GM23338 (cell line): ENCODE results near the gene DDX41. TPM values are rescaled to one million over a fixed set of nuclear protein-coding genes. Genes with fewer than 3 reads are reported as not detected.

Experiments
- ATAC-seq: fragments of 200-7000 bp; cut with Tn5 transposase; 3 replicates; pipeline ENCODE4 v1.9.1; 2020
- DNase-seq: peaks from one replicate; pipeline ENCODE4 v3.0.0-alpha.2; 2015; ENCODE audit warnings: low spot score
- H2AFZ ChIP-seq: fragments of 200-600 bp; sonication (generic); 2 replicates; pipeline ENCODE4 v1.8.0; 2016; ENCODE audit warnings: antibody characterized with exemption, mild to moderate bottlenecking, moderate library complexity
- H3F3A ChIP-seq: fragments of 200-600 bp; sonication (generic); replicated peaks from 2 replicates; pipeline ENCODE4 v1.8.0; 2017; ENCODE audit warnings: antibody characterized with exemption, mixed run types, low read depth
- H3K27ac ChIP-seq: fragments of 200-600 bp; sonication (generic); 2 replicates; pipeline ENCODE4 v1.6.1; 2016; ENCODE audit warnings: low read depth
- H3K27me3 ChIP-seq: fragments of 200-600 bp; sonication (generic); 2 replicates; pipeline ENCODE4 v1.8.0; 2016; ENCODE audit warnings: mild to moderate bottlenecking, mixed run types, moderate library complexity; ENCODE audit not compliant: insufficient read depth
- H3K36me3 ChIP-seq: fragments of 200-600 bp; sonication (generic); 2 replicates; pipeline ENCODE4 v1.8.0; 2016; ENCODE audit warnings: mild to moderate bottlenecking; ENCODE audit not compliant: insufficient read depth
- H3K4me1 ChIP-seq: fragments of 200-600 bp; sonication (generic); 2 replicates; pipeline ENCODE4 v1.8.0; 2016; ENCODE audit warnings: mild to moderate bottlenecking, moderate library complexity; ENCODE audit not compliant: insufficient read depth
- H3K4me2 ChIP-seq: fragments of 200-600 bp; sonication (generic); 2 replicates; pipeline ENCODE4 v1.7.1; 2017; ENCODE audit warnings: mixed run types
- H3K4me3 ChIP-seq: fragments of 200-600 bp; sonication (generic); 2 replicates; pipeline ENCODE4 v1.6.1; 2016; ENCODE audit warnings: mixed run types
- H3K79me2 ChIP-seq: fragments of 200-600 bp; sonication (generic); replicated peaks from 2 replicates; pipeline ENCODE4 v1.8.0; 2017; ENCODE audit warnings: mild to moderate bottlenecking; ENCODE audit not compliant: insufficient read depth
- H3K9me2 ChIP-seq: fragments of 200-600 bp; sonication (generic); 2 replicates; pipeline ENCODE4 v1.8.0; 2017; ENCODE audit not compliant: insufficient read depth
- H4K20me1 ChIP-seq: fragments of 200-600 bp; sonication (generic); replicated peaks from 2 replicates; pipeline ENCODE4 v1.8.0; 2017; ENCODE audit warnings: mild to moderate bottlenecking; ENCODE audit not compliant: insufficient read depth
- H3K27ac Mint-ChIP-seq: 2 replicates; pipeline ENCODE4 v1.8.0; 2020; ENCODE audit warnings: inconsistent platforms, mild to moderate bottlenecking, moderate library complexity, mixed read lengths
- H3K27me3 Mint-ChIP-seq: 3 replicates; pipeline ENCODE4 v1.8.0; 2022; ENCODE audit warnings: low read depth, mild to moderate bottlenecking, moderate library complexity, mixed read lengths, inconsistent platforms; ENCODE audit not compliant: insufficient read depth, poor library complexity
- H3K36me3 Mint-ChIP-seq: 3 replicates; pipeline ENCODE4 v1.8.0; 2021; ENCODE audit warnings: low read depth, mild to moderate bottlenecking, inconsistent platforms, moderate library complexity, mixed read lengths
- H3K4me1 Mint-ChIP-seq: 3 replicates; pipeline ENCODE4 v1.8.0; 2020; ENCODE audit warnings: mild to moderate bottlenecking, inconsistent platforms, mixed read lengths
- H3K4me3 Mint-ChIP-seq: 3 replicates; pipeline ENCODE4 v1.8.0; 2021; ENCODE audit warnings: moderate library complexity, mild to moderate bottlenecking, inconsistent platforms, mixed read lengths
- H3K9me3 Mint-ChIP-seq: 3 replicates; pipeline ENCODE4 v1.8.0; 2020; ENCODE audit warnings: moderate library complexity, mild to moderate bottlenecking, inconsistent platforms, mixed read lengths
- CREB1 ChIP-seq: fragments of 250-450 bp; sonication (Bioruptor Pico); IDR thresholded peaks from 2 replicates; pipeline ENCODE4 v1.5.0; 2020; ENCODE audit warnings: low read depth, mild to moderate bottlenecking, moderate library complexity
- ETS1 ChIP-seq: IDR thresholded peaks from 2 replicates; pipeline ENCODE4 v1.6.1; 2016; ENCODE audit warnings: antibody characterized with exemption
- EZH2 ChIP-seq: fragments of 200-600 bp; sonication (generic); IDR thresholded peaks from one replicate; pipeline ENCODE4 v1.8.0; 2017; ENCODE audit warnings: antibody characterized with exemption, mild to moderate bottlenecking, low read depth; ENCODE audit not compliant: unreplicated experiment
- EZH2phosphoT487 ChIP-seq: fragments of 200-600 bp; sonication (generic); IDR thresholded peaks from one replicate; pipeline ENCODE4 v1.8.1; 2018; ENCODE audit warnings: antibody characterized with exemption; ENCODE audit not compliant: unreplicated experiment
- JUNB ChIP-seq: IDR thresholded peaks from one replicate; pipeline ENCODE4 v1.6.1; 2016; ENCODE audit warnings: antibody characterized with exemption; ENCODE audit not compliant: unreplicated experiment
- NANOG ChIP-seq: IDR thresholded peaks from 2 replicates; pipeline ENCODE4 v1.6.1; 2016; ENCODE audit warnings: antibody characterized with exemption, borderline replicate concordance
- POLR2AphosphoS5 ChIP-seq: IDR thresholded peaks from 2 replicates; pipeline ENCODE4 v1.6.1; 2016; ENCODE audit warnings: antibody characterized with exemption, low read depth
- STAT1 ChIP-seq: IDR thresholded peaks from one replicate; pipeline ENCODE4 v1.6.1; 2016; ENCODE audit warnings: antibody characterized with exemption; ENCODE audit not compliant: unreplicated experiment
- ZNF331 ChIP-seq: fragments of 250-450 bp; sonication (Bioruptor Pico); IDR thresholded peaks from 2 replicates; pipeline ENCODE4 v1.5.0; 2020; ENCODE audit warnings: low read depth, mild to moderate bottlenecking, moderate library complexity
- polyA plus RNA-seq: library from polyadenylated mRNA; unstranded; fragments of >200 nt; fragmentation: Nextera tagmentation; extraction: Ambion mirVana; gene quantifications from 2 replicates; pipeline ENCODE4 v1.2.1, GENCODE V29; 2016
- total RNA-seq: library from RNA; depleted of rRNA; stranded (reverse); fragments of >200 nt; shearing (Covaris generic); gene quantifications from 2 replicates; pipeline ENCODE4 v1.2.3, GENCODE V29; 2014
- TF ChIP-seq, protein P1 (sequence below): fragments of 250-450 bp; sonication (Bioruptor Pico); IDR thresholded peaks from 2 replicates; pipeline ENCODE4 v1.5.0; 2020; ENCODE audit warnings: mild to moderate bottlenecking, moderate library complexity
- TF ChIP-seq, protein P2 (sequence below): IDR thresholded peaks from one replicate; pipeline ENCODE4 v1.6.1; 2018; ENCODE audit warnings: antibody characterized with exemption; ENCODE audit not compliant: unreplicated experiment
- TF ChIP-seq, protein P3 (sequence below), 2 experiments: fragments of 200-600 bp in 1 of 2; sonication (generic) in 1 of 2; conservative IDR thresholded peaks; 2 replicates each; pipeline versions ENCODE4 v1.5.1 to v1.6.1; 2016 to 2017; ENCODE audit warnings: antibody characterized with exemption in 2 of 2, low read depth in 2 of 2, mild to moderate bottlenecking in 2 of 2, moderate library complexity in 1 of 2

DDX41 gene
- total and polyA plus RNA-seq, 2 experiments from 2014 or later = 67.1 to 139 TPM

- TF ChIP-seq, protein P1, sequence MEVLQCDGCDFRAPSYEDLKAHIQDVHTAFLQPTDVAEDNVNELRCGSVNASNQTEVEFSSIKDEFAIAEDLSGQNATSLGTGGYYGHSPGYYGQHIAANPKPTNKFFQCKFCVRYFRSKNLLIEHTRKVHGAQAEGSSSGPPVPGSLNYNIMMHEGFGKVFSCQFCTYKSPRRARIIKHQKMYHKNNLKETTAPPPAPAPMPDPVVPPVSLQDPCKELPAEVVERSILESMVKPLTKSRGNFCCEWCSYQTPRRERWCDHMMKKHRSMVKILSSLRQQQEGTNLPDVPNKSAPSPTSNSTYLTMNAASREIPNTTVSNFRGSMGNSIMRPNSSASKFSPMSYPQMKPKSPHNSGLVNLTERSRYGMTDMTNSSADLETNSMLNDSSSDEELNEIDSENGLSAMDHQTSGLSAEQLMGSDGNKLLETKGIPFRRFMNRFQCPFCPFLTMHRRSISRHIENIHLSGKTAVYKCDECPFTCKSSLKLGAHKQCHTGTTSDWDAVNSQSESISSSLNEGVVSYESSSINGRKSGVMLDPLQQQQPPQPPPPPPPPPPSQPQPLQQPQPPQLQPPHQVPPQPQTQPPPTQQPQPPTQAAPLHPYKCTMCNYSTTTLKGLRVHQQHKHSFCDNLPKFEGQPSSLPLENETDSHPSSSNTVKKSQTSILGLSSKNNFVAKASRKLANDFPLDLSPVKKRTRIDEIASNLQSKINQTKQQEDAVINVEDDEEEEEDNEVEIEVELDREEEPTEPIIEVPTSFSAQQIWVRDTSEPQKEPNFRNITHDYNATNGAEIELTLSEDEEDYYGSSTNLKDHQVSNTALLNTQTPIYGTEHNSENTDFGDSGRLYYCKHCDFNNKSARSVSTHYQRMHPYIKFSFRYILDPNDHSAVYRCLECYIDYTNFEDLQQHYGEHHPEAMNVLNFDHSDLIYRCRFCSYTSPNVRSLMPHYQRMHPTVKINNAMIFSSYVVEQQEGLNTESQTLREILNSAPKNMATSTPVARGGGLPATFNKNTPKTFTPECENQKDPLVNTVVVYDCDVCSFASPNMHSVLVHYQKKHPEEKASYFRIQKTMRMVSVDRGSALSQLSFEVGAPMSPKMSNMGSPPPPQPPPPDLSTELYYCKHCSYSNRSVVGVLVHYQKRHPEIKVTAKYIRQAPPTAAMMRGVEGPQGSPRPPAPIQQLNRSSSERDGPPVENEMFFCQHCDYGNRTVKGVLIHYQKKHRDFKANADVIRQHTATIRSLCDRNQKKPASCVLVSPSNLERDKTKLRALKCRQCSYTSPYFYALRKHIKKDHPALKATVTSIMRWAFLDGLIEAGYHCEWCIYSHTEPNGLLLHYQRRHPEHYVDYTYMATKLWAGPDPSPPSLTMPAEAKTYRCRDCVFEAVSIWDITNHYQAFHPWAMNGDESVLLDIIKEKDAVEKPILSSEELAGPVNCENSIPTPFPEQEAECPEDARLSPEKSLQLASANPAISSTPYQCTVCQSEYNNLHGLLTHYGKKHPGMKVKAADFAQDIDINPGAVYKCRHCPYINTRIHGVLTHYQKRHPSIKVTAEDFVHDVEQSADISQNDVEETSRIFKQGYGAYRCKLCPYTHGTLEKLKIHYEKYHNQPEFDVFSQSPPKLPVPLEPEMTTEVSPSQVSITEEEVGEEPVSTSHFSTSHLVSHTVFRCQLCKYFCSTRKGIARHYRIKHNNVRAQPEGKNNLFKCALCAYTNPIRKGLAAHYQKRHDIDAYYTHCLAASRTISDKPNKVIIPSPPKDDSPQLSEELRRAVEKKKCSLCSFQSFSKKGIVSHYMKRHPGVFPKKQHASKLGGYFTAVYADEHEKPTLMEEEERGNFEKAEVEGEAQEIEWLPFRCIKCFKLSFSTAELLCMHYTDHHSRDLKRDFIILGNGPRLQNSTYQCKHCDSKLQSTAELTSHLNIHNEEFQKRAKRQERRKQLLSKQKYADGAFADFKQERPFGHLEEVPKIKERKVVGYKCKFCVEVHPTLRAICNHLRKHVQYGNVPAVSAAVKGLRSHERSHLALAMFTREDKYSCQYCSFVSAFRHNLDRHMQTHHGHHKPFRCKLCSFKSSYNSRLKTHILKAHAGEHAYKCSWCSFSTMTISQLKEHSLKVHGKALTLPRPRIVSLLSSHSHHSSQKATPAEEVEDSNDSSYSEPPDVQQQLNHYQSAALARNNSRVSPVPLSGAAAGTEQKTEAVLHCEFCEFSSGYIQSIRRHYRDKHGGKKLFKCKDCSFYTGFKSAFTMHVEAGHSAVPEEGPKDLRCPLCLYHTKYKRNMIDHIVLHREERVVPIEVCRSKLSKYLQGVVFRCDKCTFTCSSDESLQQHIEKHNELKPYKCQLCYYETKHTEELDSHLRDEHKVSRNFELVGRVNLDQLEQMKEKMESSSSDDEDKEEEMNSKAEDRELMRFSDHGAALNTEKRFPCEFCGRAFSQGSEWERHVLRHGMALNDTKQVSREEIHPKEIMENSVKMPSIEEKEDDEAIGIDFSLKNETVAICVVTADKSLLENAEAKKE (CRISPR knock-in tag) = no peak
- no peak for TF ChIP-seq JUNB
- no peak for TF ChIP-seq NANOG
- no peak for TF ChIP-seq CREB1 (CRISPR knock-in tag)
Observed at GRCh38 chr5:177468329-177468684, 48.5 kb downstream of the DDX41 start (continued).

DNA sequence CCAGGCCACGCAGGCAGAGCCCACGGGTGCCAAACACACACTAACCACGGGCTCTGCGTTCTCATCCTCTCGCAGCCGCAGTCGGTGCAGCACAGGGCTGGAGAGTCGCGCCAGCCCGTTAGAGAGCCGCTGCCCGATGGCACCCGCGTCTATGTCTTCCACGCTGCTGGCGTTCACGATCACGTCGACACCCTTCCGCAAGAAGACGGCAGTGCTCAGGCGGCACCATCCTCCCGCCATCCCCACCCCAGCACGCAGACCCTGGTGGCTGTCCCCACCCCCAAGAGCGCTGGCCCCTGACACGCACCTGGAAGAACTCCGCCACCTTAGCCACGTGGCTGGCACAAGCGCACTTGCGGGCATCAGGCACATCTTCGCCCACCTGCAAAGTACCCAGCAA is 49.3 kb downstream of the DDX41 start:
- H3K9me3 Mint-ChIP-seq = peaks cover 12% of the 10 kb centered on the region
- H3K27me3 Mint-ChIP-seq = peaks cover 24% of the 10 kb centered on the region
- Histone ChIP-seq H3K27me3 (no peaks in the 10 kb centered on the region), H3K4me3 (no peak overlapping the region), H3K27ac (no peak overlapping the region), H3K9me2 (no peaks in the 10 kb centered on the region), H3K4me1 (peaks cover 34% of the 10 kb centered on the region), H3K36me3 (peaks cover 41% of the 10 kb centered on the region), H3F3A (peaks cover 39% of the 10 kb centered on the region), H3K79me2 (peaks cover 61% of the 10 kb centered on the region), H2AFZ (no peak overlapping the region), H3K4me2 (no peak overlapping the region), H4K20me1 (peaks cover 59% of the 10 kb centered on the region)
- ATAC-seq = no peak
- H3K36me3 Mint-ChIP-seq = peaks cover 91% of the 10 kb centered on the region
- no peak overlapping the region for H3K4me3 Mint-ChIP-seq
- no peak for DNase-seq
- TF ChIP-seq EZH2 (no peak), STAT1 (no peak), ETS1 (no peak), ZNF331 (no peak), CREB1 (CRISPR knock-in tag) (no peak), POLR2AphosphoS5 (no peak), NANOG (no peak), EZH2phosphoT487 (no peak), JUNB (no peak)
- TF ChIP-seq, protein P2, sequence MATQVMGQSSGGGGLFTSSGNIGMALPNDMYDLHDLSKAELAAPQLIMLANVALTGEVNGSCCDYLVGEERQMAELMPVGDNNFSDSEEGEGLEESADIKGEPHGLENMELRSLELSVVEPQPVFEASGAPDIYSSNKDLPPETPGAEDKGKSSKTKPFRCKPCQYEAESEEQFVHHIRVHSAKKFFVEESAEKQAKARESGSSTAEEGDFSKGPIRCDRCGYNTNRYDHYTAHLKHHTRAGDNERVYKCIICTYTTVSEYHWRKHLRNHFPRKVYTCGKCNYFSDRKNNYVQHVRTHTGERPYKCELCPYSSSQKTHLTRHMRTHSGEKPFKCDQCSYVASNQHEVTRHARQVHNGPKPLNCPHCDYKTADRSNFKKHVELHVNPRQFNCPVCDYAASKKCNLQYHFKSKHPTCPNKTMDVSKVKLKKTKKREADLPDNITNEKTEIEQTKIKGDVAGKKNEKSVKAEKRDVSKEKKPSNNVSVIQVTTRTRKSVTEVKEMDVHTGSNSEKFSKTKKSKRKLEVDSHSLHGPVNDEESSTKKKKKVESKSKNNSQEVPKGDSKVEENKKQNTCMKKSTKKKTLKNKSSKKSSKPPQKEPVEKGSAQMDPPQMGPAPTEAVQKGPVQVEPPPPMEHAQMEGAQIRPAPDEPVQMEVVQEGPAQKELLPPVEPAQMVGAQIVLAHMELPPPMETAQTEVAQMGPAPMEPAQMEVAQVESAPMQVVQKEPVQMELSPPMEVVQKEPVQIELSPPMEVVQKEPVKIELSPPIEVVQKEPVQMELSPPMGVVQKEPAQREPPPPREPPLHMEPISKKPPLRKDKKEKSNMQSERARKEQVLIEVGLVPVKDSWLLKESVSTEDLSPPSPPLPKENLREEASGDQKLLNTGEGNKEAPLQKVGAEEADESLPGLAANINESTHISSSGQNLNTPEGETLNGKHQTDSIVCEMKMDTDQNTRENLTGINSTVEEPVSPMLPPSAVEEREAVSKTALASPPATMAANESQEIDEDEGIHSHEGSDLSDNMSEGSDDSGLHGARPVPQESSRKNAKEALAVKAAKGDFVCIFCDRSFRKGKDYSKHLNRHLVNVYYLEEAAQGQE = no peak
- TF ChIP-seq, protein P3, sequence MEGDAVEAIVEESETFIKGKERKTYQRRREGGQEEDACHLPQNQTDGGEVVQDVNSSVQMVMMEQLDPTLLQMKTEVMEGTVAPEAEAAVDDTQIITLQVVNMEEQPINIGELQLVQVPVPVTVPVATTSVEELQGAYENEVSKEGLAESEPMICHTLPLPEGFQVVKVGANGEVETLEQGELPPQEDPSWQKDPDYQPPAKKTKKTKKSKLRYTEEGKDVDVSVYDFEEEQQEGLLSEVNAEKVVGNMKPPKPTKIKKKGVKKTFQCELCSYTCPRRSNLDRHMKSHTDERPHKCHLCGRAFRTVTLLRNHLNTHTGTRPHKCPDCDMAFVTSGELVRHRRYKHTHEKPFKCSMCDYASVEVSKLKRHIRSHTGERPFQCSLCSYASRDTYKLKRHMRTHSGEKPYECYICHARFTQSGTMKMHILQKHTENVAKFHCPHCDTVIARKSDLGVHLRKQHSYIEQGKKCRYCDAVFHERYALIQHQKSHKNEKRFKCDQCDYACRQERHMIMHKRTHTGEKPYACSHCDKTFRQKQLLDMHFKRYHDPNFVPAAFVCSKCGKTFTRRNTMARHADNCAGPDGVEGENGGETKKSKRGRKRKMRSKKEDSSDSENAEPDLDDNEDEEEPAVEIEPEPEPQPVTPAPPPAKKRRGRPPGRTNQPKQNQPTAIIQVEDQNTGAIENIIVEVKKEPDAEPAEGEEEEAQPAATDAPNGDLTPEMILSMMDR (conservative IDR thresholded peaks at IDR 0.05; ENCODE audit: low read depth in 2 of 2) = no peak
- peaks cover 32% of the 10 kb centered on the region for H3K4me1 Mint-ChIP-seq
- 0 out of 2 replicates have a peak overlapping the region, but pooled peaks have one; percentile 48 for H3K27ac Mint-ChIP-seq
